HG02981 (cell line): ENCODE data around the gene ZNF101.

Source experiments
- ATAC-seq: cut with Tn5 transposase; IDR thresholded peaks from one replicate; pipeline ENCODE4 v1.9.1; 2021; ENCODE audit warnings: mild to moderate bottlenecking, moderate library complexity; ENCODE audit not compliant: unreplicated experiment

ZNF101 gene

DNA sequence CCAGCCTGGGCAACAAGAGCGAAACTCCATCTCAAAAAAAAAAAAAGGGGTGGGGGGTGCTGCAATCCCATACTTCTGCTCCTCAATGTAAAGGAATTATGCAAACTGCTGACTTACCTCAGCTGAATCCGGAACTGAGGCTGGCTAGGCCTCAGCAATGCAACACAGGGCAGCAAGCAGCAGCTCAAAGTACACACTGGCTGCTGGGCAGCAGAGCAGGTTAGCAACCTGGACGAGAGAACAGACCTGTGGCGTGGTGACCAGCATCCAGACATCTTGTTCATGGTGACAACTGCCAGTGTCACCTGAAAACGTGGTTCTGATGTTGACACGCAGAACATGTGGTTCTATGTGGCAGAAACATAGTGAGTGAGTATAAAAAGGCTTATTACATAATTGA is 36.2 kb downstream of the ZNF101 start:
- ATAC-seq = no peak

DNA sequence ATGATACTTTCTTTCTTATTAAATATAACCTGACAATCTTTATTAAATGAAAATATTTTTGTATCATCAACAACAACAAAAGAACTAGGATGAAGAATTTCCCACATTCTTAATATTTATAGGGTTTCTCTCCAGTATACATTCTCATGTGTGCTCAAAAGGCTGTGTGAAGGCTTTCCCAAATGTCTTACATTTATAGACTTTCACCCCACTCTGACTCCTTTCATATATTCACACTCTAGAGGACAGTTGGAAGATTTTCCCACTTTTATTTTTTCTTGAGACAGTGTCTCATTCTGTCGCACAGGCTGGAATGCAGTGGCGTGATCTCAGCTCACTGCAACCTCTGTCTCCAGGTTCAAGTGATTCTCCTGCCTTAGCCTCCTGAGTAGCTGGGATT is 41.9 kb downstream of the ZNF101 start:
- no peak for ATAC-seq

DNA sequence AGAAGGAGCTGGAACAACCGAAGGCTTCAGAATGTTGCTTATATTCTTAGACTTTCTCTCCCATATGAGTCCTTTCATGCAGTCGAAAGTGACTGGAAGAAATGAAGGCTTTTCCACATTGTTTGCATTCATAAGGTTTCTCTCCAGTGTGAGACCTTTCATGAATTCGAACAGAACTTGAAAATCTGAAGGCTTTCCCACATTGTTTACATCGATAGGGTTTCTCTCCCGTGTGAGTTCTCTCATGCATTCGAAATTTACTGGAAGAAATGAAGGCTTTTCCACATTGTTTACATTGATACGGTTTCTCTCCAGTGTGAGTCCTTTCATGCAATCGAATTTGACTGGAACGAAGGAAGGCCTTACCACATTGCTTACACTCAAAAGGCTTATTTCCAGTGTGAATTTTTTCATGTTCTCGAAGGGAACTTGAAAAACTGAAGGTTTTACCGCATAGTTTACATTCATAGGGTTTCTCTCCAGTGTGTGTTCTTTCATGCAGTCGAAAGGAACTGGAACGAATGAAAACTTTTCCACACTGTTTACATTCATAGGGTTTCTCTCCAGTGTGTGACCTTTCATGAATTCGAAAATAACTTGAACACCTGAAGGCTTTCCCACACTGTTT is 42.8 kb downstream of the ZNF101 start:
- no peak for ATAC-seq

DNA sequence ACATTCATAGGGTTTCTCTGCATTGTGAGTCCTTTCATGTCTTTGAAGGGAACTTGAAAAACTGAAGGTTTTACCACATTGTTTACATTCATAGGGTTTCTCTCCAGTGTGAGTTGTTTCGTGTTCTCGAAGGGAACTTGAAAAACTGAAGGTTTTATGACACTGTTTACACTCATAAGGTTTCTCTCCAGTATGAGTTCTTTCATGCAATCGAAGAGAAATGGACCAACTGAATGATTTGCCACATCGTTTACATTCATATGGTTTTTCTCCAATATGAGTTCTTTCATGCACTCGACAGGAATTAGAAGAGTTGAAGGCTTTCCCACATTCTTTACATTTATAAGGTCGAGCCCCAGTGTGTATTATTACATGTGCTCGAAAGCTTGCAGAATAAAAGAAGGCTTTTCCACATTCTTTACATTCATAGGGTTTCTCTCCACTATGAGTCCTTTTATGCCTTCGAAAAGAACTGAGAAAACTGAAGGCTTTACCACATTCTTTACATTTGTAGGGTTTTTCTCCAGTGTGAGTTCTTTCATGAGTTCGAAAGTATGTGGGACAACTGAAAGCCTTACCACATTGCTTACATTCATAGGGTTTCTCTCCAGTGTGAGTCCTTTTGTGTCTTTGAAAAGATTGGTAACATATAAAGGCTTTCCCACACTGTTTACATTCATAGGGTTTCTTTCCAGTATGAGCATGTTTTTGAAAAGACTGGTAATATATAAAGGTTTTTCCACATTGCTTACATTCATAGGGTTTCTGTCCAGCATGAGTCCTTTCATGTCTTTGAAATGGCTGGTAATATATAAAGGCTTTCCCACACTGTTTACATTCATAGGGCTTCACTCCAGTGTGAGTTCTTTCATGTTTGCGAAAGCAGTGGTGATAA is 43.5 kb downstream of the ZNF101 start:
- no peak for ATAC-seq

DNA sequence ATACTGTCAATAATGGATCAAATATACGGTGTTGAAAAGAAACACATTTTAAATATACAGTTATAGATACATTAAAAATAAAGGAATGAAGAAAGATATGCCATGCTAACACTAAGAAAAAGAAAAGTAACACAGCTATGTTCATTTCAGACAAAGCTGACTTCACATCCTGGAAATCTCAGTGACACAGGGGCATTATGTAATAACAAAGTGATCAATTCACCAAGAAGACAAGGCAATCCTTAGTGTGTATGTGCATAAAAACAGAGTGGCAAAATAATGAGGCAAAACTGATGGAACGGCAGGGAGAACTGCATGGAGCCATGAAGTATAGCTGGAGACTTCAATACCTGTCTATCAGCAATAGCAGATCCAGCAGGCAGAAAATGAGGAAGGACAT is 51.2 kb downstream of the ZNF101 start:
- no peak for ATAC-seq

DNA sequence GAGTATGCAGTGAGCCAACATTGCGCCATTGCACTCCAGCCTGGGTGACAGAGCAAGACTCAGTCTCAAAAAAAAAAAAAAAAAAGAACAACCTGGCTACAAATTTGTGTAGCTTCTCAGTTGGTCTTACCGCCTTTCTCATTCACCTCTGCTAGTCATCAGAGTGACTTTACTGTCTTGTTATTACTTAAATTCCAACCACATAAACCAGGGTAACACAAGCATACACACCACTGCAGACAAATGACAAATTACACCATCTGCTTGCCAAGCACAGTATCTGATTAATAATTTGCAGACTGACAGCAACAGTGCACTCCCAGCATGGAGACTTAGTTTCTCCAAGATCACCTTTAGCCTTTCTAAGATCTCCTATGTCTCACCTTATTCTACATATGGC is 53.3 kb downstream of the ZNF101 start:
- no peak for ATAC-seq

DNA sequence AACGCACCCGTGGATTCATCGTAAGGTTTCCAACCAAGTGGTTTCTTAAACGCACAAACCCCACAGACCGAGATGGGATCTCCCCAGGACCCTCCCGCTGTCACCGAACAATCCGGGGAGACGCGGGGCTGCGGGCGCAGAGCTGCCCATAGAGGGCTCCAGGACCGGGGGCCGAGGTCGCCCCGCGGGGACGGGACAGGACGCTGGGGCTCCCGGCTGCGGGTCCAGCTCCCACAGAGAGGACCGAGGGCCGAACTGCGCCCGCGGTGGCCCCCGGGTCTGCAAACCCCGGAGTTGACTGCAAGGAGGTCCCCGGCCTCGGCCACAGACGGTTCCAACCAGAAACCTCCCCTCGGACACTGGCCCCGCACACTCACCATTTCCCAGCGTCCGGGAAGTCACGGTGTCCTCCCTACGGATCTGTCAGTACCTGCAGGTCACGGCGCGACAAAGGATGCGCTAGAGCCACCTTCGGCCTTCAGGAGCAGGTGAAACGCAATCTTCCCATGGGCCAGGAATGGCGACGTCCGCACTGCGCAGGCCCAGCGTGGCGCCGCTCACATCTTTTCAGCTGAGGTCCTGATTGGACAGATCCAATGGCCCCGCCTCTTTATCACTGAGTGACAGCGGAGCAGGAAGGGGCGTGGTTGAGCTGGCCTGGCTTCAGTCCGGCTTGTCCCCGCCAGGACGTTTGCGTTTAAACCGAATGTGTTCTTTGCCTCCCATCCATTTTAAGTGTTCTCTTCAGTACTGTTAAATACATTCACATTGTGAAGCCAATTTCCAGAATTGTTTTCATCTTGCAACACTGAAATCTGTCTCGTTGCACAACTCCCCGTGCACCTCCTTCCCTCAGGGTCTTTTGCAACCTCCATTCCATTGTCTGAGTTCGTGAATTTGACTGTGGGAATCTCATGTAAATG is 64.2 kb downstream of the ZNF101 start, which contains the start of gene ZNF14:
ZNF14 (minus strand) TSS at position 534 of the 923 bp plus-strand sequence; CDS start at position 380, 154 bp downstream.
- peak; percentile 95 for ATAC-seq
